ENCODE results near the gene SLC1A7.

Gene SLC1A7

GRCh38 chr1:53115403-53116306 is 26.8 kb downstream of the SLC1A7 start:
- H3K9me3 ChIP-seq (replicated peaks in 1 of 11), result peaks cover 0 to 9% (median 0%) of the 10 kb centered on the region in 11 experiments; a peak in 5 of 22 replicates
- H3K36me3 ChIP-seq, result no peaks in the 10 kb centered on the region
- H3K4me1 ChIP-seq, result peaks cover 0 to 16% (median 11%) of the 10 kb centered on the region in 10 experiments; a peak in 15 of 20 replicates
- no peak overlapping the region for H3K4me3 ChIP-seq
- H3K27ac ChIP-seq, result no peak overlapping the region
- H3K9ac ChIP-seq, result no peak overlapping the region
- no peaks in the 10 kb centered on the region for H4K20me1 ChIP-seq
- no peak overlapping the region for H3K4me2 ChIP-seq
- no peak for TF ChIP-seq Cebpa-rat (IDR thresholded peaks at IDR 0.05)
- H3K27me3 ChIP-seq, result no peaks in the 10 kb centered on the region

GRCh38 chr1:53114581-53115400 is 27.6 kb downstream of the SLC1A7 start:
- Histone ChIP-seq H3K36me3 (no peaks in the 10 kb centered on the region), H3K4me3 (no peak overlapping the region), H3K27me3 (no peaks in the 10 kb centered on the region), H4K20me1 (no peaks in the 10 kb centered on the region), H3K9me3 (replicated peaks in 1 of 11) (peaks cover 0 to 9% (median 0%) of the 10 kb centered on the region in 11 experiments; a peak in 5 of 22 replicates), H3K4me2 (no peak overlapping the region), H3K4me1 (peaks cover 0 to 24% (median 18%) of the 10 kb centered on the region in 10 experiments; a peak in 15 of 20 replicates), H3K27ac (no peak overlapping the region), H3K9ac (no peak overlapping the region)
- TF ChIP-seq Cebpa-rat (IDR thresholded peaks at IDR 0.05), result no peak

- Histone ChIP-seq H3K36me3 (no peaks in the 10 kb centered on the region), H3K4me1 (peaks cover 0 to 31% (median 21%) of the 10 kb centered on the region in 10 experiments; a peak in 15 of 20 replicates), H3K27me3 (no peaks in the 10 kb centered on the region), H3K4me3 (no peak overlapping the region), H3K9me3 (replicated peaks in 1 of 11) (peaks cover 0 to 9% (median 0%) of the 10 kb centered on the region in 11 experiments; a peak in 5 of 22 replicates), H4K20me1 (no peaks in the 10 kb centered on the region), H3K9ac (no peak overlapping the region), H3K4me2 (no peak overlapping the region), H3K27ac (no peak overlapping the region)
- no peak for TF ChIP-seq Cebpa-rat (IDR thresholded peaks at IDR 0.05)
Observed at GRCh38 chr1:53114090-53114489, 28.3 kb downstream of the SLC1A7 start.

GRCh38 chr1:53112861-53113260 is 29.6 kb downstream of the SLC1A7 start:
- Histone ChIP-seq H3K4me1 (peaks cover 0 to 35% (median 21%) of the 10 kb centered on the region in 10 experiments; a peak in 15 of 20 replicates), H3K4me2 (no peak overlapping the region), H3K36me3 (no peaks in the 10 kb centered on the region), H4K20me1 (no peaks in the 10 kb centered on the region), H3K27ac (no peak overlapping the region), H3K4me3 (no peak overlapping the region), H3K27me3 (no peaks in the 10 kb centered on the region), H3K9ac (no peak overlapping the region), H3K9me3 (replicated peaks in 1 of 11) (peaks cover 0 to 9% (median 0%) of the 10 kb centered on the region in 11 experiments; a peak in 5 of 22 replicates)
- no peak for TF ChIP-seq Cebpa-rat (IDR thresholded peaks at IDR 0.05)

GRCh38 chr1:53112271-53112774 is 30.1 kb downstream of the SLC1A7 start:
- H3K27ac ChIP-seq, result no peak overlapping the region; a peak in 1 of 22 replicates
- H3K4me3 ChIP-seq, result no peak overlapping the region
- no peaks in the 10 kb centered on the region for H3K27me3 ChIP-seq
- H4K20me1 ChIP-seq, result no peaks in the 10 kb centered on the region
- TF ChIP-seq Cebpa-rat (IDR thresholded peaks at IDR 0.05), result no peak
- H3K9ac ChIP-seq, result no peak overlapping the region
- peaks cover 0 to 9% (median 0%) of the 10 kb centered on the region in 11 experiments; a peak in 5 of 22 replicates for H3K9me3 ChIP-seq (replicated peaks in 1 of 11)
- H3K4me2 ChIP-seq, result peak overlapping the region in 3 of 11 experiments; percentile 80 to 91 (median 86); a peak in 5 of 22 replicates
- H3K4me1 ChIP-seq, result peaks cover 0 to 35% (median 21%) of the 10 kb centered on the region in 10 experiments; a peak in 15 of 20 replicates
- H3K36me3 ChIP-seq, result no peaks in the 10 kb centered on the region

GRCh38 chr1:53111693-53112092 is 30.7 kb downstream of the SLC1A7 start:
- Histone ChIP-seq H3K27ac (peak overlapping the region in 4 of 11 experiments; percentile 1 to 83 (median 66); a peak in 6 of 22 replicates), H3K9ac (peak overlapping the region in 2 of 11 experiments; percentile 51 to 65; a peak in 3 of 22 replicates)
- TF ChIP-seq Cebpa-rat (IDR thresholded peaks at IDR 0.05), result no peak

GRCh38 chr1:53111073-53111556 is 31.3 kb downstream of the SLC1A7 start:
- H3K27ac ChIP-seq, result peak overlapping the region in 5 of 11 experiments; percentile 55 to 83 (median 66); a peak in 10 of 22 replicates

More at GRCh38 chr1:53111693-53112092, 30.7 kb downstream of the SLC1A7 start:
- no peaks in the 10 kb centered on the region for H3K36me3 ChIP-seq
- H4K20me1 ChIP-seq, result no peaks in the 10 kb centered on the region
- H3K4me2 ChIP-seq, result peak overlapping the region in 5 of 11 experiments; percentile 47 to 91 (median 82); a peak in 9 of 22 replicates
- no peaks in the 10 kb centered on the region for H3K27me3 ChIP-seq
- peaks cover 0 to 9% (median 0%) of the 10 kb centered on the region in 11 experiments; a peak in 5 of 22 replicates for H3K9me3 ChIP-seq (replicated peaks in 1 of 11)
- H3K4me3 ChIP-seq, result no peak overlapping the region
- peaks cover 0 to 35% (median 21%) of the 10 kb centered on the region in 10 experiments; a peak in 15 of 20 replicates for H3K4me1 ChIP-seq

More at GRCh38 chr1:53111073-53111556, 31.3 kb downstream of the SLC1A7 start:
- H3K4me2 ChIP-seq, result peak overlapping the region in 9 of 11 experiments; percentile 10 to 91 (median 74); a peak in 14 of 22 replicates
- peak overlapping the region in 1 of 10 experiments; percentile 1; a peak in 1 of 20 replicates for H3K4me3 ChIP-seq
- TF ChIP-seq Cebpa-rat (IDR thresholded peaks at IDR 0.05), result no peak
- H4K20me1 ChIP-seq, result no peaks in the 10 kb centered on the region
- H3K4me1 ChIP-seq, result peaks cover 0 to 35% (median 21%) of the 10 kb centered on the region in 10 experiments; a peak in 15 of 20 replicates
- no peaks in the 10 kb centered on the region for H3K36me3 ChIP-seq
- H3K27me3 ChIP-seq, result no peaks in the 10 kb centered on the region
- H3K9me3 ChIP-seq (replicated peaks in 1 of 11), result peaks cover 0 to 9% (median 0%) of the 10 kb centered on the region in 11 experiments; a peak in 5 of 22 replicates
- H3K9ac ChIP-seq, result peak overlapping the region in 3 of 11 experiments; percentile 32 to 65 (median 51); a peak in 5 of 22 replicates
